ENCODE measurements around the gene HSPD1.

HSPD1 gene

DNA sequence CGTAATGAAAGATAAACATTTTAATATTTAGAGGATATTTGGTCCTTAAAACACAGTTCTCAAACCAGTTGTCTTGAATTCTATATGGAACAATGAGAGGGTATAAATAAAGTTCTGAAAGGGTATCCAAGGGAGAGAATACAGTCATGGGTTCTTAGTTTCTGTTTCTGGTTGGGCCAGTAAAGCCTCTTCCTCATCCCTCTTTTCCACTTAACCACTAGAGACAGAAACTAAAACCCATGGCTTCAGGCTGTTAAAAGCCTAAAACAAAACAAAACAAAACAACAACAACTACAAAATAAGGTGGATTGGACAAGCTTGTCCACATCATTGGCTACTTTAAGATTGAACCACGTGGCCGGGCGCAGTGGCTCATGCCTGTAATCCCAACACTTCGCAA lies 27.5 kb downstream of the HSPD1 start:
- Histone ChIP-seq H3K27ac (ENCODE audit: low read depth, low read length) (no peak overlapping the region), H4K20me1 (ENCODE audit: control insufficient read depth, insufficient read depth, low read depth, low read length) (no peaks in the 10 kb centered on the region), H3K4me2 (ENCODE audit: low read length) (no peak overlapping the region), H3F3A (ENCODE audit: control insufficient read depth, insufficient read depth) (no peaks in the 10 kb centered on the region), H3K4me3 (ENCODE audit: low read length) (no peak overlapping the region), H3K4me1 (ENCODE audit: control insufficient read depth, low read length) (no peaks in the 10 kb centered on the region), H3K9me2 (replicated peaks; ENCODE audit: control insufficient read depth, low read length) (no peaks in the 10 kb centered on the region), H3K79me2 (ENCODE audit: control insufficient read depth, low read length) (no peaks in the 10 kb centered on the region), H3K27me3 (ENCODE audit: control insufficient read depth, low read length) (no peaks in the 10 kb centered on the region), H3K36me3 (ENCODE audit: control insufficient read depth, low read length) (peaks cover 49% of the 10 kb centered on the region), H3K9me3 (ENCODE audit: control insufficient read depth, insufficient read depth, low read length) (no peaks in the 10 kb centered on the region)
- no peak for TF ChIP-seq EZH2phosphoT487 (IDR thresholded peaks at IDR 0.05; ENCODE audit: borderline replicate concordance, low read length)
- TF ChIP-seq, protein P1, sequence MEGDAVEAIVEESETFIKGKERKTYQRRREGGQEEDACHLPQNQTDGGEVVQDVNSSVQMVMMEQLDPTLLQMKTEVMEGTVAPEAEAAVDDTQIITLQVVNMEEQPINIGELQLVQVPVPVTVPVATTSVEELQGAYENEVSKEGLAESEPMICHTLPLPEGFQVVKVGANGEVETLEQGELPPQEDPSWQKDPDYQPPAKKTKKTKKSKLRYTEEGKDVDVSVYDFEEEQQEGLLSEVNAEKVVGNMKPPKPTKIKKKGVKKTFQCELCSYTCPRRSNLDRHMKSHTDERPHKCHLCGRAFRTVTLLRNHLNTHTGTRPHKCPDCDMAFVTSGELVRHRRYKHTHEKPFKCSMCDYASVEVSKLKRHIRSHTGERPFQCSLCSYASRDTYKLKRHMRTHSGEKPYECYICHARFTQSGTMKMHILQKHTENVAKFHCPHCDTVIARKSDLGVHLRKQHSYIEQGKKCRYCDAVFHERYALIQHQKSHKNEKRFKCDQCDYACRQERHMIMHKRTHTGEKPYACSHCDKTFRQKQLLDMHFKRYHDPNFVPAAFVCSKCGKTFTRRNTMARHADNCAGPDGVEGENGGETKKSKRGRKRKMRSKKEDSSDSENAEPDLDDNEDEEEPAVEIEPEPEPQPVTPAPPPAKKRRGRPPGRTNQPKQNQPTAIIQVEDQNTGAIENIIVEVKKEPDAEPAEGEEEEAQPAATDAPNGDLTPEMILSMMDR (IDR thresholded peaks at IDR 0.05; ENCODE audit: low read depth, low read length, poor library complexity, severe bottlenecking) = no peak

GRCh38 chr2:197464175-197464574 lies 35.5 kb downstream of the HSPD1 start:
- no peak overlapping the region for H3K4me2 ChIP-seq (ENCODE audit: low read length)
- no peaks in the 10 kb centered on the region for H4K20me1 ChIP-seq (ENCODE audit: control insufficient read depth, insufficient read depth, low read depth, low read length)
- no peaks in the 10 kb centered on the region for H3F3A ChIP-seq (ENCODE audit: control insufficient read depth, insufficient read depth)
- H3K27ac ChIP-seq (ENCODE audit: low read depth, low read length) = no peak overlapping the region
- H3K4me3 ChIP-seq (ENCODE audit: low read length) = no peak overlapping the region
- H3K9me2 ChIP-seq (replicated peaks; ENCODE audit: control insufficient read depth, low read length) = no peaks in the 10 kb centered on the region
- H3K79me2 ChIP-seq (ENCODE audit: control insufficient read depth, low read length) = peaks cover 8% of the 10 kb centered on the region
- no peaks in the 10 kb centered on the region for H3K27me3 ChIP-seq (ENCODE audit: control insufficient read depth, low read length)
- peaks cover 45% of the 10 kb centered on the region for H3K36me3 ChIP-seq (ENCODE audit: control insufficient read depth, low read length)
- H3K4me1 ChIP-seq (ENCODE audit: control insufficient read depth, low read length) = no peaks in the 10 kb centered on the region
- no peaks in the 10 kb centered on the region for H3K9me3 ChIP-seq (ENCODE audit: control insufficient read depth, insufficient read depth, low read length)
- no peak for TF ChIP-seq EZH2phosphoT487 (IDR thresholded peaks at IDR 0.05; ENCODE audit: borderline replicate concordance, low read length)
- TF ChIP-seq, protein P1 (IDR thresholded peaks at IDR 0.05; ENCODE audit: low read depth, low read length, poor library complexity, severe bottlenecking) = no peak

- peaks cover 31% of the 10 kb centered on the region for H3K36me3 ChIP-seq (ENCODE audit: control insufficient read depth, low read length)
- peaks cover 35% of the 10 kb centered on the region for H3K79me2 ChIP-seq (ENCODE audit: control insufficient read depth, low read length)
Measured at GRCh38 chr2:197461057-197461456, 38.6 kb downstream of the HSPD1 start.

More at GRCh38 chr2:197461057-197461456, 38.6 kb downstream of the HSPD1 start:
- no peaks in the 10 kb centered on the region for H3K27me3 ChIP-seq (ENCODE audit: control insufficient read depth, low read length)
- no peak for TF ChIP-seq EZH2phosphoT487 (IDR thresholded peaks at IDR 0.05; ENCODE audit: borderline replicate concordance, low read length)
- TF ChIP-seq, protein P1 (IDR thresholded peaks at IDR 0.05; ENCODE audit: low read depth, low read length, poor library complexity, severe bottlenecking) = no peak
- H3K27ac ChIP-seq (ENCODE audit: low read depth, low read length) = no peak overlapping the region
- H4K20me1 ChIP-seq (ENCODE audit: control insufficient read depth, insufficient read depth, low read depth, low read length) = no peaks in the 10 kb centered on the region
- no peak overlapping the region for H3K4me3 ChIP-seq (ENCODE audit: low read length)
- 0 out of 2 replicates have a peak, but pooled peaks cover 3% of the 10 kb centered on the region for H3F3A ChIP-seq (ENCODE audit: control insufficient read depth, insufficient read depth)
- H3K4me2 ChIP-seq (ENCODE audit: low read length) = no peak overlapping the region
- H3K9me3 ChIP-seq (ENCODE audit: control insufficient read depth, insufficient read depth, low read length) = no peaks in the 10 kb centered on the region
- H3K9me2 ChIP-seq (replicated peaks; ENCODE audit: control insufficient read depth, low read length) = no peaks in the 10 kb centered on the region
- no peaks in the 10 kb centered on the region for H3K4me1 ChIP-seq (ENCODE audit: control insufficient read depth, low read length)
